ENCODE results near the gene C4orf50. TPM values are rescaled to one million over a fixed set of nuclear protein-coding genes. Genes with fewer than 3 reads are reported as not detected.
A peak's percentile ranks its signal among the peaks of the same experiment; 100 is the strongest.
"Not testable (repeated sequence)": the region's sequence is repeated elsewhere in the genome, so short reads cannot be mapped to it uniquely, and the experiment has no call there.

Gene C4orf50
- total RNA-seq, 1 donor from 2014 or later: not detected

DNA sequence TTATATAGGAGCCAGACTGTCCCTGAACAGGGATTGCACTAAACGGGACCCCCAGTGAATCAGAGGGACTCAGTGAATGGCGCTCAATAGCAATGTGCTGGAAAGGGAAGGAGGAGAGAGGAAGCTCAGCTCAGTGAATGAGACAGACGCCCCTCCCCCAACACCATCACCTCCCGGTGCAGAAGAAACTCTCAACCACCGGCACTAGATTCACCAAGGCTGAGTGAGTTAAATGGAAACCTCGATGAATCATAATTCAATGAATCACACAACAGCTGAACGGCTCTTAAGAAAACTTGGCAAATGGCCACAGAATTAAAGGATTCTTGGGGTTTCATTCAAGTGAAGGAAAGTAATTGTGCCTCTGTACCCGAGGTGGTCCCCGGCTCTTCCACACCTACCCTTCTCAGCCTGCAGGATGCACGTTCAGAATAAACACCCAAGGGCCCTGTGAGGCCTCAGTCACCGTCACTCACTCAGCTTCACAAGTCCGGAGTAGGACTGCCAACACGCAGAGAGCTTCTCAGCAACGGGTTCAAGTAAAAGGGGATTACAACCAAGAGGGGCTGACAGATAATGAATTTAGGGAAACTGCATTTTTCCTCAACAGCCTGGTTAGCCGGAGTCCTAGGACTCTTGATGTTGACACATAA, 154.6 kb downstream of the C4orf50 start:
- TF ChIP-seq, protein P1, sequence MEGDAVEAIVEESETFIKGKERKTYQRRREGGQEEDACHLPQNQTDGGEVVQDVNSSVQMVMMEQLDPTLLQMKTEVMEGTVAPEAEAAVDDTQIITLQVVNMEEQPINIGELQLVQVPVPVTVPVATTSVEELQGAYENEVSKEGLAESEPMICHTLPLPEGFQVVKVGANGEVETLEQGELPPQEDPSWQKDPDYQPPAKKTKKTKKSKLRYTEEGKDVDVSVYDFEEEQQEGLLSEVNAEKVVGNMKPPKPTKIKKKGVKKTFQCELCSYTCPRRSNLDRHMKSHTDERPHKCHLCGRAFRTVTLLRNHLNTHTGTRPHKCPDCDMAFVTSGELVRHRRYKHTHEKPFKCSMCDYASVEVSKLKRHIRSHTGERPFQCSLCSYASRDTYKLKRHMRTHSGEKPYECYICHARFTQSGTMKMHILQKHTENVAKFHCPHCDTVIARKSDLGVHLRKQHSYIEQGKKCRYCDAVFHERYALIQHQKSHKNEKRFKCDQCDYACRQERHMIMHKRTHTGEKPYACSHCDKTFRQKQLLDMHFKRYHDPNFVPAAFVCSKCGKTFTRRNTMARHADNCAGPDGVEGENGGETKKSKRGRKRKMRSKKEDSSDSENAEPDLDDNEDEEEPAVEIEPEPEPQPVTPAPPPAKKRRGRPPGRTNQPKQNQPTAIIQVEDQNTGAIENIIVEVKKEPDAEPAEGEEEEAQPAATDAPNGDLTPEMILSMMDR (conservative IDR thresholded peaks at IDR 0.05; ENCODE audit: low read depth, low read length): no peak
- DNase-seq (ENCODE audit: low read depth): peak; percentile 83
- H3K4me3 ChIP-seq (ENCODE audit: low read depth, low read length): no peak overlapping the region

DNA sequence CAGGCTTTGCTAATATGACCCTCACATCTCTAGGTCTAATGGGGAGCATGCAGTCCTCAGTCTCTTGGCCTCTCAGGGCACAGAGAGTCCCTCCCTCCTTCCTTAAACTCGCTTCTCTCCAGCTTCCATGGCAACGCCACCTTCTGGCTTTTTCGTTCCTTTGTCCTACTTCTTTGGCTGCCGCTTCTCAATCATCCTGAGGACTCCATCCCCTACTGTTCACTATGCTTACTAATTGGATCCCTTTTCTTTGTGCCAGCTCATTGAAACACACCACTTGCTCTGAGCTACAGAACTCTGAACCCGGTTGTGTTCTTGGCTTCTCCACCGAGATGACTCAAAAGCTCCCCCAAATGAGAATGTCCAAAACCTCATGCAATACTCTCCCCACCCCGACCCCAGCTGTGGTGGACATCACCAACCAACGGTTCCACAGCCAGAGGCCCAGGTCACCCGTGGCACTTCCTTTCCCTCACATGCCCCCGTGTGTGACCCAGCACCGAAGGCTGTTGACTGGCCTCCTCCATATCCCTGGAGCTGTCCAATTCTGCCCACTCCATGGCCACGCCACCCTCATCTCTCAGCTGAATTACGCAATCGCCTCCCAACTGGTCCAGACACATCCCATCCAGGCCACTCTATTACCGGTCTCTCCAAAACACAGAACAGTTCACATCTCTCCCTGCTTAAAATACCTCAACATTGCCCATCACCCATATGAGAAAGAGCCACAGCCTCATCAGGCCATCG, 160.0 kb downstream of the C4orf50 start:
- TF ChIP-seq, protein P1 (conservative IDR thresholded peaks at IDR 0.05; ENCODE audit: low read depth, low read length): no peak
- no peak overlapping the region for H3K4me3 ChIP-seq (ENCODE audit: low read depth, low read length)
- no peak for DNase-seq (ENCODE audit: low read depth)

DNA sequence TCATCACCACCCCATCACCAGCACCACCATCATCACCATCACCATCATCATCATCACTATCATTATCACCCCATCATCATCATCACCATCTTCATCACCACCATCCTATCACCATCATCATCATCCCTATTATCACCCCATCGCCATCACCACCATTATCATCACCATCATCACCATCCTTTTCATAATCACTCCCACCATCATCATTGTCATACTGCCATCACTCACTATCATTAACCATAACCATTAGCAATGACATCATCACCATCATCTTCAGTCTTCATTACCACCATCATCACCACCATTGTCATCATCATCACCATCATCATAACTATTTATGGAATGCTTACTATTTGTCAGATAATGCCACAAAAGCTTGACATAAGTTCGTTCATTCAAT, 161.0 kb downstream of the C4orf50 start:
- H3K4me3 ChIP-seq (ENCODE audit: low read depth, low read length): no peak overlapping the region
- TF ChIP-seq, protein P1 (conservative IDR thresholded peaks at IDR 0.05; ENCODE audit: low read depth, low read length): no peak
- DNase-seq (ENCODE audit: low read depth): no peak

DNA sequence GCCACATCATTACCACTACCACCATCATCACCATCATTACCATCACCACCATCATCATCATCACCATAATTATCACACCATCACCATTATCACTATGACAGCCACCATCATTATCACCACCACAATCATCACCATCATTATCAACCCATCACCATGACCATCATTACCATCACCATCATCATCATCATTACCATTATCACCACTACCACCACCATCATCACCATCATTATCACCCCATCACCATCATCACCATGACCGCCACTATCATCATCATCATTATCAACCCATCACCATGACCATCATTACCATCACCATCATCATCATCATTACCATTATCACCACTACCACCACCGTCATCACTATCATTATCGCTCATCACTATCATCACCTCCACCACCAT, 161.9 kb downstream of the C4orf50 start:
- not testable (repeated sequence) for DNase-seq (ENCODE audit: low read depth); H3K4me3 ChIP-seq (ENCODE audit: low read depth, low read length)

DNA sequence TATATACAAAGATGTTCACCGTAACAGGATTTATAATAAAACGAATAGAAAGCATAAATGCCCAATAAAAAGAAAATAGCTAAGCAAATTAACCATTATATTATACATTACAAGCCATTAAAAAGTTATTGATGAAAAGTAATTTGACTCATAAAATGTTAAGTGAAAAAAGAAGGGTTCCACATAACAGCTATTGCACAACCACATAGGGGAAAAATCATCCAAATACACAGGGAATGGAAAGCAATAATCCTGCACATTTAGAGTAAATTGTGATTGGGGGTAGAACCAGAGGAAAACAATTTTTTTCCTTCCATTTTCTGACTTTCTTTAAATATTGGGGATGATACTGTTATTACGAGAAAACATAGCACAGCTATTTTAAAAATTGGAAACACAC, 163.3 kb downstream of the C4orf50 start:
- H3K4me3 ChIP-seq (ENCODE audit: low read depth, low read length): no peak overlapping the region
- TF ChIP-seq, protein P1 (conservative IDR thresholded peaks at IDR 0.05; ENCODE audit: low read depth, low read length): no peak
- no peak for DNase-seq (ENCODE audit: low read depth)

DNA sequence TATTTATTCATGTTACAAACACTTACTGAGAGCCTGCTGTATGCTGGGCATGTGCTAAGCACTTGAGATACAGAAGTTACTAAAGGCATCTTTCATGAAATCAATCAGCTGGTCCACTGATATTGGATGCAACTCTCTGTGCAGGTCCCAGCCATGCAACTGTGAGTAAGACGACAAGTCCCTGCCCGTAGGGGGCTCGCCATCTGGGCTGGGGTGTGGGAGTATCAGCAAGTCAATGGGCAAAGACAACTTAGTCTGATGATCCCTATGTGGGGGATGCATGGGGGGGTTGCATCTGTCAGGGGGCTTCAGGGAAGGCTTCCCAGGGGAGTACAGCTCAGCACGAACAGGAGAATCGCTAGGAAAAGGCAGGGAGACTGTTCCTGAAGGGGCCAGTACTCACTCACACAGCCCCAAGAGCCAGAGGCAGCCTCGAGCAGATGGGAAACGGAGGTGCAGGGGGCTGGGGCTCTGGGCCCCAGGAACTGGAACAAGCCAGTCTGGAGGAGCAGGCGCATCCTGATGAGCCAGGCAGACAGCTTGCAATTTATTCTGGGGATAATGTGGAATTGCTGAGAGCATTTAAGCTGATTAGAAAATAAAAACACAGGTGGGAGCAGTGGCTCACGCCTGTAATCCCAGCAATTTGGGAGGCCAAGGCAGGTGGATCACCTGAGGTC, 165.6 kb downstream of the C4orf50 start:
- H3K4me3 ChIP-seq (ENCODE audit: low read depth, low read length): no peak overlapping the region
- no peak for DNase-seq (ENCODE audit: low read depth)
- TF ChIP-seq, protein P1 (conservative IDR thresholded peaks at IDR 0.05; ENCODE audit: low read depth, low read length): no peak

DNA sequence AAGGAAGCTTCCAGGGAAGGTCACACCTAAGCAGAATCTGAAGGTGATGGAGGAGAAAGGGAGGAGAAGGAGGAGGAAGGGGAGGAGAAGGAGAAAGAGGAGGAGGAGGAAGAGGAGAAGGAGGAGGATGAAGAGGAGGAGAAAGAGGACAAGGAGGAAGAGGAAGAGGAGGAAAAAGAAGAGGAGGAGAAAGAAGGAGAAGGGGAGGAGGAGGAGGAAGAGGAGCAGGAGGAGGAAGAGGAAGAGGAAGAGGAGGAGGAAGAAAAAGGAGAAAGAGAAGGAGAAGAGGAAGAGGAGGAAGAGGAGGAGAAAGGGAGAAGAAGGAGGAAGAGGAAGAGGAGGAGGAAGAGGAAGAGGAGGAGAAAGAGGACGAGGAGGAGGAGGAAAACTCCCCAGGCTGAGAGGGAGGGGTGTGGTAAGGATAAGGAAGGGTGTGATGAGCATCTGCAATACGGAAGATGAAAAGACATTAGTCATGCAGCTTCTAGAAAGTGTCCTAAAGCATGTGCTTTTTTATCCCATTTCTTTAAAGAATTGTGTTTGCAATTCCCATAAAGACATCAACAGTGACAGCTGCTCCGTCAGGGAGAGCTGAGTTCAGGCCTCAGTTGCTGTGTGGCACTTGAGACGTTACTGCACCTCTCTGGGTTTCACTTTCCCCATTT, 166.5 kb downstream of the C4orf50 start:
- DNase-seq (ENCODE audit: low read depth): no peak
- H3K4me3 ChIP-seq (ENCODE audit: low read depth, low read length): no peak overlapping the region
- TF ChIP-seq, protein P1 (conservative IDR thresholded peaks at IDR 0.05; ENCODE audit: low read depth, low read length): no peak
